Subcutaneous adipose tissue (tissue), 4 donors: ENCODE measurements around the gene FAM209A. TPM values are rescaled to one million over a fixed set of nuclear protein-coding genes. Genes with fewer than 3 reads are reported as not detected.

ENCODE experiments used
- total RNA-seq, 4 donors: library from RNA; depleted of rRNA; stranded (reverse); fragments of >200 nt; gene quantifications; one replicate each; pipeline ENCODE4 v1.1.0, GENCODE V29; 2016
- TF ChIP-seq, protein P1 (sequence below): fragments of 450-650 bp; IDR thresholded peaks from one replicate; pipeline ENCODE4 v1.5.1; 2016; ENCODE audit warnings: low read depth, mild to moderate bottlenecking, control low read depth, antibody characterized with exemption, moderate library complexity

FAM209A gene
- total RNA-seq, 4 donors from 2014 or later: 1.0 TPM; not detected in 3

DNA sequence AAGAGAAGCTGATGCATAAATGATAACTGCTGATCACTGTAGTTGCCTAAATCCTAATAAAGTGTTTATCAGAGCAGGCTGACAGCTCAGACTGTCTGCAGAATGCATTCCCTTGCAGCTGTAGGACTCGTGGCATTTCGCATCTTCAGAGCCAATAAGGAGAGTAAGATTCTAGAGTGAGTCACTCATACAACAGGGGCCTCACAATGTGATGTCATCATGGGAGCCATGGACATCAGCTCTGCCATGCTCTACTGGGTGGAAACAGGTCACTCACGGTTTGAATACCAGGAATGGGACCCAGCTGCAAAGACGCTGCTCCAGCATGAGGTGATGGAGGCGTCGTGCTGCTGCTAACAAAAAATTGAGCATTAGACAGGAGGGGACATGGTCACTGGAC lies 15.9 kb downstream of the FAM209A start:
- TF ChIP-seq, protein P1, sequence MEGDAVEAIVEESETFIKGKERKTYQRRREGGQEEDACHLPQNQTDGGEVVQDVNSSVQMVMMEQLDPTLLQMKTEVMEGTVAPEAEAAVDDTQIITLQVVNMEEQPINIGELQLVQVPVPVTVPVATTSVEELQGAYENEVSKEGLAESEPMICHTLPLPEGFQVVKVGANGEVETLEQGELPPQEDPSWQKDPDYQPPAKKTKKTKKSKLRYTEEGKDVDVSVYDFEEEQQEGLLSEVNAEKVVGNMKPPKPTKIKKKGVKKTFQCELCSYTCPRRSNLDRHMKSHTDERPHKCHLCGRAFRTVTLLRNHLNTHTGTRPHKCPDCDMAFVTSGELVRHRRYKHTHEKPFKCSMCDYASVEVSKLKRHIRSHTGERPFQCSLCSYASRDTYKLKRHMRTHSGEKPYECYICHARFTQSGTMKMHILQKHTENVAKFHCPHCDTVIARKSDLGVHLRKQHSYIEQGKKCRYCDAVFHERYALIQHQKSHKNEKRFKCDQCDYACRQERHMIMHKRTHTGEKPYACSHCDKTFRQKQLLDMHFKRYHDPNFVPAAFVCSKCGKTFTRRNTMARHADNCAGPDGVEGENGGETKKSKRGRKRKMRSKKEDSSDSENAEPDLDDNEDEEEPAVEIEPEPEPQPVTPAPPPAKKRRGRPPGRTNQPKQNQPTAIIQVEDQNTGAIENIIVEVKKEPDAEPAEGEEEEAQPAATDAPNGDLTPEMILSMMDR: no peak

DNA sequence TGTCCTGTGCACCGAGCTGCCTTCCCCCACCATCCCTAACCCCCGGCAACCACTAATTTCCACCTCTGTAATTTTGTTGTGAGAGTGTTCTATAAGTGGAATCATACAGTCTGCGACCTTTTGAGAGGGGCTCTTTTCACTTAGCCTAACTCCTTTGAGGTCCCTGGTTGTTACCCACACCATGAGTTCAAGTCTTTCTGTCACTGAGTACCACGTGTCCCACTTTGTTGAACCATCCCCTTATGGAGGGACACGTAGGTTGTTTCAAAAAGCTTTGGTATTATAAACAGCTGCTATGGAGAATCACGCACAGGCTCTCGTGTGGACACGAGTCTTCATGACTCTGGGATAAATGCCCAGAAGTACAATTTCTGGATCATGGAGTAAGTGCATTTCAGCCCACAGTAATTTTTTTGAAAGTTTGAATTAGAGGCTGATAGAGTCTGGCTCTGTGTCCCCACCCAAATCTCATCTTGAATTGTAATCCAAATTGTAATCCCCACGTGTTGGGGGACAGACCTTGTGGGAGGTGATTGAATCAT lies 18.0 kb downstream of the FAM209A start:
- TF ChIP-seq, protein P1: no peak

DNA sequence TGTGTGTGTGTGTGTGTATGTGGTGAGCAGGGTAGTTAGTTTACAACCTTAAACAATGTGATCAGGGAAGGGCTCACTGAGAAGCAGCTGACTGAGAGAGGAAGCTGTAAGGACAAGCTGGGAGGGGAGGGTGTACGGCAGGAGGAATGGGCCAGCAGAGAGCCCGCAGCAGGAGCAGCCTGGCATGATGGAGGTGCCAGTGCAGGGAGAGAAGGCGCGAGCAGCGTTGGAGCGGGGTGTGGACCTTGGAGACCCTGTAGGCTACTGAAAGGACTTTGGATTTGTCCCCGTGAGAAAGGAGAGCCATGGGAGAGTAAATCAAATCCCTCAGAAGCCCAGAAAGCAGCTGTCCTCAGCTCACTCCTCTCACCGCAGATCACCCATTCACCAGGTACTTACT lies 27.0 kb downstream of the FAM209A start:
- TF ChIP-seq, protein P1: no peak

DNA sequence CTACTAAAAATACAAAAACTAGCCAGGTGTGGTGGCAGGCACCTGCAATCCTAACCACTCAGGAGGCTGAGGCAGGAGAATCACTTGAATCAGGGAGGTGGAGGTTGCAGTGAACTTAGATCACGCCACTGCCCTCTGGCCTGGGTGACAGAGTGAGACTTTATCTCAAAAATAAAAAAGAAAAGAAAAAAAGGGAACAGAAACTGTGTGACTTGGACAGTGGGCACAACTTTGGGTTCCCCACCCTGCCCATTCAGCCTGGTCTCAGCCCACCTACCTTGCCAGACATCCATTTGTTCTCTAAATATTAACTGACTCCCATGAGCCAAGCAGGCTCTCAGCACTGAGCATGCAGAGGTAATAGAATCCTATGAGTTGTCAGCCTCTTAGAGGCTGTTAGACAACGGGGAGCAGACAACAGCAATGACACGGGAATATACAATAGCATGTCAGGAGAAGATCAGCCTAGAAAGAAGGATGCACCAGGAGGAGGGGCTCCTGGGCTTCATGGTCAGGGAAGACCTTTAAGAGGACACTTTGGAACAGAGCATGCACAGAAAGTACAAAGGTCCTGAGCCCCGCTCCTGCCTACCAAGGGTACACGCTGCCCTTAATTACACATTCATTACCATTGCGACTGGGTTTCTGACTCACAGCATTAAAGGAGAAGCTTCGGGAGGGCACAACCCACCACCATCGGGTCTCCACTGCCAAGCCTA lies 28.5 kb downstream of the FAM209A start:
- TF ChIP-seq, protein P1: no peak

DNA sequence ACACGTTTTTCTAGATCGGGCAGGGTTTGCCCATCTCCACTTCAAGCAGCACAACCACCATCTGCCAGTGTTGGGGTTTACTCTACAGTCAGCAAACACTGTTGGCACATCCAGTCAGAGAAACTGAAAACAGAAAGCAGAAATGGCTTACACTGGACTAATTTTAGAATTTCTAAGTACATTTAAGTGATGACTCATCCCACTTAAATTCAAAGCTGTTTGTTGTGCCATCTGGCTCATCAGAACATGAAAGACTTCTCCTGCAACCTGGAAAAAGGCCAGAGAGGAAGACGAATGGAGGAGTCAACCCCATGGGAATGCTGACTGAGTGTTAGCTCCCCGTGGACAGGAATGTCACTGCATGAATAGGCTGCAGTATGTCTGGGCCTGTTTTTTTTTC lies 30.3 kb downstream of the FAM209A start:
- TF ChIP-seq, protein P1: no peak

DNA sequence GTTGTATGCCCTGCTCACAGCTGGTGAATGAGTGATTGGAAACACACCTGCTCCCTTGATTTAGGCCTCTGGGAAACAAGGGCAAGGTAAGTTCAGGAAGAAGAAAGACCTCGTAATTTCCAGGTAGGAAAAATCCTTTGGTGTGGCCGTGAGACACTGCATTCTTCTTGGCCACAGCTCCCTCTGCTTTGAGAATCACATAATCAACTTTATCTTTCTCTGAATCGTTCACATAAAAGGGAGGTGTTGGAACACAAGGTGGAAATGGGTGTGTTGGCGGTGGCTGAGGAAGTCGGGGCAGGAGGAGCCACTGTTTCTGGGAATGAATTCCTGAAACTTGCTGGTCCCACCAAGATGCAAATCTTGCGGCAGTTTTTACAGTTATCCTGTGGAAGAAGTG lies 34.4 kb downstream of the FAM209A start:
- TF ChIP-seq, protein P1: no peak

DNA sequence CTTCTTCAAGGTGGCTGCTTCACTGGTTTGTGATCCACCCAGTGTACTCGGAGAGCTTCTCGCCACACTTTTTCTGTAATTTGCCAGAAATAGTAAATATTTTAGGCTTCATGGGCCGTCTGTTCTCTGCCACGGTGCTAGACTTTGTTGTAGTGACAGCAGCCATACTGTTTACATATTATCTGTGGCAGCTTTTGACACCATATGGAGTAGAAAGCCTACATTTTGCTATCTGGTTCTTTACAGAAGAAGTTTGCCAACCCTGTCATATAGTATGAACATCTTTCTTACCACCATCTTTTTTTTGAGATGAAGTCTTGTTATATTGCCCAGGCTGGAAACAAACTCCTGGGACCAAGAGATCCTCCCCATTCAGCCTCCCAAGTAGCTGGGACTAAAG lies 41.0 kb downstream of the FAM209A start:
- TF ChIP-seq, protein P1: no peak
